MM.1S (cell line): ENCODE measurements around the gene SETD5.

Experiments
- DNase-seq: peaks from one replicate; pipeline ENCODE4 v3.0.0-alpha.2; 2015
- H2AFZ ChIP-seq: fragments of 300-600 bp; sonication (generic); 2 replicates; pipeline ENCODE4 v1.6.0; 2016; ENCODE audit warnings: antibody characterized with exemption, low read length
- H3F3A ChIP-seq: fragments of 300-600 bp; sonication (generic); 2 replicates; pipeline ENCODE4 v1.6.1; 2016; ENCODE audit warnings: mild to moderate bottlenecking, antibody characterized with exemption, low read length, moderate library complexity, mixed read lengths; ENCODE audit not compliant: insufficient read depth
- H3K27ac ChIP-seq: fragments of 300-600 bp; sonication (generic); 2 replicates; pipeline ENCODE4 v1.5.1; 2016; ENCODE audit warnings: mild to moderate bottlenecking, low read length
- H3K27me3 ChIP-seq: fragments of 300-600 bp; sonication (generic); replicated peaks from 2 replicates; pipeline ENCODE4 v1.6.0; 2016; ENCODE audit warnings: low read length; ENCODE audit not compliant: insufficient read depth
- H3K36me3 ChIP-seq: fragments of 300-600 bp; sonication (generic); replicated peaks from 2 replicates; pipeline ENCODE4 v1.6.1; 2016; ENCODE audit warnings: mild to moderate bottlenecking, low read length, mixed read lengths; ENCODE audit not compliant: insufficient read depth
- H3K4me1 ChIP-seq: fragments of 300-600 bp; sonication (generic); 2 replicates; pipeline ENCODE4 v1.6.1; 2016; ENCODE audit warnings: low read length, mixed read lengths
- H3K4me2 ChIP-seq: fragments of 300-600 bp; sonication (generic); 2 replicates; pipeline ENCODE4 v1.6.0; 2016; ENCODE audit warnings: low read depth, low read length
- H3K4me3 ChIP-seq: fragments of 300-600 bp; sonication (generic); 2 replicates; pipeline ENCODE4 v1.5.1; 2016; ENCODE audit warnings: low read length, mixed read lengths
- H3K79me2 ChIP-seq: fragments of 300-600 bp; sonication (generic); 2 replicates; pipeline ENCODE4 v1.6.1; 2016; ENCODE audit warnings: mixed run types, low read length, mixed read lengths
- H3K9ac ChIP-seq: fragments of 300-600 bp; sonication (generic); 2 replicates; pipeline ENCODE4 v1.6.1; 2016; ENCODE audit warnings: low read length, mixed read lengths
- H3K9me2 ChIP-seq: fragments of 300-600 bp; sonication (generic); replicated peaks from 2 replicates; pipeline ENCODE4 v1.6.1; 2016; ENCODE audit warnings: mild to moderate bottlenecking, low read length, mixed read lengths; ENCODE audit not compliant: insufficient read depth
- H3K9me3 ChIP-seq: fragments of 300-600 bp; sonication (generic); replicated peaks from 2 replicates; pipeline ENCODE4 v1.6.1; 2016; ENCODE audit warnings: mild to moderate bottlenecking, low read length, mixed read lengths; ENCODE audit not compliant: insufficient read depth
- H4K20me1 ChIP-seq: fragments of 300-600 bp; sonication (generic); 2 replicates; pipeline ENCODE4 v1.6.1; 2016; ENCODE audit warnings: mild to moderate bottlenecking, low read length, moderate library complexity, mixed read lengths; ENCODE audit not compliant: insufficient read depth
- EZH2 ChIP-seq: fragments of 300-600 bp; sonication (generic); optimal IDR thresholded peaks from 2 replicates; pipeline ENCODE3; 2017; ENCODE audit warnings: low read depth, mild to moderate bottlenecking, antibody characterized with exemption, low read length, mixed read lengths
- EZH2phosphoT487 ChIP-seq: fragments of 300-600 bp; sonication (generic); IDR thresholded peaks from 2 replicates; pipeline ENCODE4 v1.6.1; 2018; ENCODE audit warnings: antibody characterized with exemption, low read length
- TF ChIP-seq, protein P1 (sequence below): fragments of 300-600 bp; sonication (generic); IDR thresholded peaks from 2 replicates; pipeline ENCODE4 v1.5.1; 2016; ENCODE audit warnings: antibody characterized with exemption, low read length, mixed read lengths

SETD5 gene

DNA sequence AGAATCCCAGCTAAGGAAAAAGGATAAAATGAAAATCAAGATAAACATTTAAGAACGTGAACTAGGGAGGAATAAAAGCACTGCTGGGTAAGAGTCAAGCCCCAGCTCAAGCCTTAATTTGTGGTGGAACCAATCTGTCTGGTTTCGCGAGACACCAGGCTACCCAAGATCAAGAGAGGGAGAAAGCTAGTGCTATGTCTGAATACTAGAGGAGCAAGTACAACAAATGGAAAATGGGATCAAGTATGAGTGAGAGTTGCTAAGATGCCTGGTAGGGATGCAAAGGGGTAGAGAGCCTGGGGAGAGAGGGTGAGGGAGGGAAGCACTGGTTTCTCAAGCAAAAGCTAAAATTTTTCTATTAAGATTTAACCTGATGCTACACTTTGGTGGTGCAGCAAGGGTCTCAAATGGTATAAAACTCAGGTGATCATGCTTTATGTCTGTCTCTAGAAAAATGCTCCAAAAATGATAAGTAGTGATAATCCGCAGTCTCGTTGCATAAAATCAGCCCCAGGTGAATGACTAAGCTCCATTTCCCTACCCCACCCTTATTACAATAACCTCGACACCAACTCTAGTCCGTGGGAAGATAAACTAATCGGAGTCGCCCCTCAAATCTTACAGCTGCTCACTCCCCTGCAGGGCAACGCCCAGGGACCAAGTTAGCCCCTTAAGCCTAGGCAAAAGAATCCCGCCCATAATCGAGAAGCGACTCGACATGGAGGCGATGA lies 1.7 kb upstream of the SETD5 start:
- H2AFZ ChIP-seq: no peak overlapping the region

DNA sequence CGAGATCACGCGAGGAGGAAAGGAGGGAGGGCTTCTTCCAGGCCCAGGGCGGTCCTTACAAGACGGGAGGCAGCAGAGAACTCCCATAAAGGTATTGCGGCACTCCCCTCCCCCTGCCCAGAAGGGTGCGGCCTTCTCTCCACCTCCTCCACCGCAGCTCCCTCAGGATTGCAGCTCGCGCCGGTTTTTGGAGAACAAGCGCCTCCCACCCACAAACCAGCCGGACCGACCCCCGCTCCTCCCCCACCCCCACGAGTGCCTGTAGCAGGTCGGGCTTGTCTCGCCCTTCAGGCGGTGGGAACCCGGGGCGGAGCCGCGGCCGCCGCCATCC lies 1.1 kb upstream of the SETD5 start:
- Histone ChIP-seq H3K9me2 (no peaks in the 10 kb centered on the region), H3K9ac (peak overlapping the region; percentile 84), H3K27me3 (no peaks in the 10 kb centered on the region), H3K4me2 (peak overlapping the region; percentile 65), H4K20me1 (peaks cover 52% of the 10 kb centered on the region), H3K36me3 (peaks cover 10% of the 10 kb centered on the region; the same call in 1 of the 2 replicates), H3F3A (peaks cover 29% of the 10 kb centered on the region), H3K79me2 (peaks cover 86% of the 10 kb centered on the region), H3K4me1 (peaks cover 53% of the 10 kb centered on the region), H3K4me3 (peak overlapping the region; percentile 84), H3K27ac (peak overlapping the region; percentile 88), H2AFZ (0 out of 2 replicates have a peak overlapping the region, but pooled peaks have one; percentile 43), H3K9me3 (no peaks in the 10 kb centered on the region)
- DNase-seq: peak; percentile 87
- TF ChIP-seq EZH2: no peak
- TF ChIP-seq, protein P1, sequence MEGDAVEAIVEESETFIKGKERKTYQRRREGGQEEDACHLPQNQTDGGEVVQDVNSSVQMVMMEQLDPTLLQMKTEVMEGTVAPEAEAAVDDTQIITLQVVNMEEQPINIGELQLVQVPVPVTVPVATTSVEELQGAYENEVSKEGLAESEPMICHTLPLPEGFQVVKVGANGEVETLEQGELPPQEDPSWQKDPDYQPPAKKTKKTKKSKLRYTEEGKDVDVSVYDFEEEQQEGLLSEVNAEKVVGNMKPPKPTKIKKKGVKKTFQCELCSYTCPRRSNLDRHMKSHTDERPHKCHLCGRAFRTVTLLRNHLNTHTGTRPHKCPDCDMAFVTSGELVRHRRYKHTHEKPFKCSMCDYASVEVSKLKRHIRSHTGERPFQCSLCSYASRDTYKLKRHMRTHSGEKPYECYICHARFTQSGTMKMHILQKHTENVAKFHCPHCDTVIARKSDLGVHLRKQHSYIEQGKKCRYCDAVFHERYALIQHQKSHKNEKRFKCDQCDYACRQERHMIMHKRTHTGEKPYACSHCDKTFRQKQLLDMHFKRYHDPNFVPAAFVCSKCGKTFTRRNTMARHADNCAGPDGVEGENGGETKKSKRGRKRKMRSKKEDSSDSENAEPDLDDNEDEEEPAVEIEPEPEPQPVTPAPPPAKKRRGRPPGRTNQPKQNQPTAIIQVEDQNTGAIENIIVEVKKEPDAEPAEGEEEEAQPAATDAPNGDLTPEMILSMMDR: no peak
- no peak for TF ChIP-seq EZH2phosphoT487

More for the DNA sequence above, 1.7 kb upstream of the SETD5 start:
- H3K9ac ChIP-seq: peak overlapping the region; percentile 84
- H3K9me2 ChIP-seq: no peaks in the 10 kb centered on the region
- H4K20me1 ChIP-seq: peaks cover 46% of the 10 kb centered on the region
- peaks cover 48% of the 10 kb centered on the region for H3K4me1 ChIP-seq
- H3K79me2 ChIP-seq: peaks cover 86% of the 10 kb centered on the region
- H3F3A ChIP-seq: peaks cover 29% of the 10 kb centered on the region
- H3K4me3 ChIP-seq: peak overlapping the region; percentile 84
- peak overlapping the region; percentile 88 for H3K27ac ChIP-seq
- H3K27me3 ChIP-seq: no peaks in the 10 kb centered on the region
- TF ChIP-seq EZH2: no peak
- TF ChIP-seq, protein P1: no peak
- TF ChIP-seq EZH2phosphoT487: no peak
- no peak for DNase-seq
- H3K9me3 ChIP-seq: no peaks in the 10 kb centered on the region
- peaks cover 10% of the 10 kb centered on the region; the same call in 1 of the 2 replicates for H3K36me3 ChIP-seq
- H3K4me2 ChIP-seq: peak overlapping the region; percentile 65

DNA sequence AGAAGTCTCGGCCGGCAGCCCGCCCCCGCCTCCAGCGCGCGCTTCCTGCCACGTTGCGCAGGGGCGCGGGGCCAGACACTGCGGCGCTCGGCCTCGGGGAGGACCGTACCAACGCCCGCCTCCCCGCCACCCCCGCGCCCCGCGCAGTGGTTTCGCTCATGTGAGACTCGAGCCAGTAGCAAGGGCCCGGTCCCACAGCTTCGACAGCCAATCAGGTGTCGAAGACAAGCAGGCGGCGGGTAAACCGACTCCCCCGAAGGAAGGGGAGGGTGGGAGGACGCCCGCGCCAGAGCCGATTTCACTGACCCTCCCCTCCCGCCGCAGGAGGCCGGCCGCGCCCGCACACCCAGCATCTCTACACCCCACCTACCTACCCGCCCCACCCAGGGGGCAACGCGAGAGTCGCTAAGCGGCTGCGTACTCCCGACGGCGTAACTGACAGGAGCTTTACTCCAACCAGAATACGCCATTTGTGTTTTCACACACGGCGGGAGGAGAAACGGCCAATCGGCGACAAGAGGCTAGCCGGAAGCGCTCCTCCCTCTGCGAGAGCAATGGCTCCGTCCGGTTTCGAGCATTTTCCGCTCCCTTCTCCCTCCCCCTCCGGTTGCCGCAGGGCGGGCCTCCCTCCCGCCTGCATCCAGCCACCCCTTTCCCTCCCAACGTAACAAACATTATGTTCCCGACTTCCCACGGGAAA lies 633 bp upstream of the SETD5 start:
- peaks cover 9% of the 10 kb centered on the region; the same call in 1 of the 2 replicates for H3K36me3 ChIP-seq
- H3F3A ChIP-seq: peaks cover 29% of the 10 kb centered on the region
- peak overlapping the region; percentile 84 for H3K4me3 ChIP-seq
- peak overlapping the region; percentile 88 for H3K27ac ChIP-seq
- no peaks in the 10 kb centered on the region for H3K9me3 ChIP-seq
- no peaks in the 10 kb centered on the region for H3K27me3 ChIP-seq
- H3K9ac ChIP-seq: peak overlapping the region; percentile 84
- peaks cover 51% of the 10 kb centered on the region for H3K4me1 ChIP-seq
- no peak for TF ChIP-seq EZH2phosphoT487
- peak; percentile 99 for DNase-seq
- peak overlapping the region; percentile 65; the same call in 1 of the 2 replicates for H3K4me2 ChIP-seq
- H2AFZ ChIP-seq: no peak overlapping the region
- H3K9me2 ChIP-seq: no peaks in the 10 kb centered on the region
- H4K20me1 ChIP-seq: peaks cover 52% of the 10 kb centered on the region
- peaks cover 86% of the 10 kb centered on the region for H3K79me2 ChIP-seq
